HG03045 (cell line): ENCODE measurements around the gene MACROH2A1.

Experiments used
- ATAC-seq: cut with Tn5 transposase; IDR thresholded peaks from one replicate; pipeline ENCODE4 v1.9.1; 2021; ENCODE audit warnings: mild to moderate bottlenecking, moderate library complexity; ENCODE audit not compliant: unreplicated experiment

MACROH2A1 gene

GRCh38 chr5:135294793-135295192, 104.2 kb downstream of the MACROH2A1 start:
- no peak for ATAC-seq

GRCh38 chr5:135289651-135290050, 109.4 kb downstream of the MACROH2A1 start:
- ATAC-seq, result no peak

GRCh38 chr5:135287551-135287950, 111.5 kb downstream of the MACROH2A1 start:
- no peak for ATAC-seq
